GM19238 (cell line): ENCODE data around the gene NDUFC2.
"Not testable (repeated sequence)": the region's sequence is repeated elsewhere in the genome, so short reads cannot be mapped to it uniquely, and the experiment has no call there.

Experiments
- DNase-seq: peaks from one replicate; pipeline ENCODE4 v3.0.0; 2011; ENCODE audit warnings: low spot score; ENCODE audit not compliant: insufficient read length

NDUFC2 gene

GRCh38 chr11:78080084-78080817 lies 589 bp upstream of the NDUFC2 start:
- no peak for DNase-seq

- no peak for DNase-seq
Measured at GRCh38 chr11:78078218-78079167, 1.2 kb downstream of the NDUFC2 start.

- not testable (repeated sequence) for DNase-seq
Measured at GRCh38 chr11:78077592-78077991, 2.1 kb downstream of the NDUFC2 start.

GRCh38 chr11:78076733-78077403 lies 2.8 kb downstream of the NDUFC2 start:
- DNase-seq, result no peak

- no peak for DNase-seq
Measured at GRCh38 chr11:78074756-78075155, 4.9 kb downstream of the NDUFC2 start.

- DNase-seq, result no peak
Measured at GRCh38 chr11:78072455-78072854, 7.2 kb downstream of the NDUFC2 start.

GRCh38 chr11:78071717-78072116 lies 7.9 kb downstream of the NDUFC2 start:
- no peak for DNase-seq

- DNase-seq, result no peak
Measured at GRCh38 chr11:78070621-78071020, 9.0 kb downstream of the NDUFC2 start.

GRCh38 chr11:78069465-78069864 lies 10.2 kb downstream of the NDUFC2 start:
- no peak for DNase-seq

- DNase-seq, result no peak
Measured at GRCh38 chr11:78067704-78068103, 12.0 kb downstream of the NDUFC2 start.

- DNase-seq, result no peak
Measured at GRCh38 chr11:78066471-78066870, 13.2 kb downstream of the NDUFC2 start.

- no peak for DNase-seq
Measured at GRCh38 chr11:78065203-78065602, 14.5 kb downstream of the NDUFC2 start.

- DNase-seq, result no peak
Measured at GRCh38 chr11:78063440-78064181, 16.1 kb downstream of the NDUFC2 start, which contains the start of gene THRSP. Gene THRSP (plus strand): TSS chr11:78063861. CDS start chr11:78063882, 21 bp downstream.

- no peak for DNase-seq
Measured at GRCh38 chr11:78062671-78063070, 17.0 kb downstream of the NDUFC2 start.

GRCh38 chr11:78061921-78062311 lies 17.7 kb downstream of the NDUFC2 start:
- no peak for DNase-seq

- DNase-seq, result no peak
Measured at GRCh38 chr11:78061088-78061920, 18.4 kb downstream of the NDUFC2 start.

- DNase-seq, result no peak
Measured at GRCh38 chr11:78060533-78060932, 19.1 kb downstream of the NDUFC2 start.

- DNase-seq, result not testable (repeated sequence)
Measured at GRCh38 chr11:78059749-78060328, 19.8 kb downstream of the NDUFC2 start.

- no peak for DNase-seq
Measured at GRCh38 chr11:78057462-78058055, 22.1 kb downstream of the NDUFC2 start.
